Panc1 (cell line): ENCODE measurements around the gene STRA6. TPM values are rescaled to one million over a fixed set of nuclear protein-coding genes. Genes with fewer than 3 reads are reported as not detected.

Experiments used
- ATAC-seq: fragments of 200-7000 bp; cut with Tn5 transposase; 2 replicates; pipeline ENCODE4 v1.9.1; 2020; ENCODE audit warnings: mild to moderate bottlenecking, moderate library complexity
- BruUV-seq: library from RNA; stranded (reverse); fragments of 400-500 nt; replicated peaks from 2 replicates; lab custom pipeline; 2021; lab: Mats Ljungman, UMichigan
- CTCF ChIA-PET: fragments of 300-600 bp; sonication (Branson Sonifier 250); formaldehyde crosslinking; loops from one replicate; lab custom pipeline; 2022; ENCODE audit warnings: antibody characterized with exemption; lab: Charles Lee
- POLR2A ChIA-PET: fragments of 300-600 bp; sonication (Branson Sonifier 250); formaldehyde crosslinking; loops from one replicate; lab custom pipeline; 2022; ENCODE audit warnings: antibody characterized with exemption; lab: Charles Lee
- DNase-seq: peaks from one replicate; pipeline ENCODE4 v3.0.0-alpha.2; 2010; ENCODE audit warnings: low read depth, low spot score
- H3K27ac ChIP-seq: 2 replicates; pipeline ENCODE4 v1.5.1; 2011; ENCODE audit warnings: mild to moderate bottlenecking, low read length, inconsistent platforms
- H3K27me3 ChIP-seq: fragments of 200-500 bp; sonication (Bioruptor generic); 2 replicates; pipeline ENCODE4 v1.6.0; 2014; ENCODE audit warnings: low read length, inconsistent platforms; ENCODE audit not compliant: control insufficient read depth, insufficient read depth
- H3K36me3 ChIP-seq: fragments of 200-500 bp; sonication (Bioruptor generic); 2 replicates; pipeline ENCODE4 v1.5.1; 2014; ENCODE audit warnings: inconsistent platforms, mild to moderate bottlenecking, low read length, moderate library complexity; ENCODE audit not compliant: control insufficient read depth, insufficient read depth
- H3K4me1 ChIP-seq: 2 replicates; pipeline ENCODE4 v1.5.1; 2011; ENCODE audit warnings: inconsistent platforms, mild to moderate bottlenecking, low read length, moderate library complexity; ENCODE audit not compliant: control insufficient read depth, insufficient read depth
- H3K4me3 ChIP-seq, 2 experiments: 2 replicates each; pipeline ENCODE4 v1.5.1; 2011 to 2012; ENCODE audit warnings: low read depth in 2 of 2, low read length in 2 of 2, mild to moderate bottlenecking in 2 of 2, inconsistent platforms in 1 of 2, moderate library complexity in 1 of 2
- H3K9me3 ChIP-seq: fragments of 200-500 bp; sonication (Bioruptor generic); 2 replicates; pipeline ENCODE4 v1.5.1; 2014; ENCODE audit warnings: low read depth, mild to moderate bottlenecking, inconsistent platforms, low read length, moderate library complexity; ENCODE audit not compliant: control insufficient read depth, insufficient read depth
- POLR2AphosphoS5 ChIP-seq: IDR thresholded peaks from 2 replicates; pipeline ENCODE4 v1.6.1; 2012; ENCODE audit warnings: mild to moderate bottlenecking, low read depth, low read length, moderate library complexity
- SIN3A ChIP-seq: IDR thresholded peaks from 2 replicates; pipeline ENCODE4 v1.6.1; 2012; ENCODE audit warnings: low read depth, mild to moderate bottlenecking, low read length, moderate library complexity, borderline replicate concordance; ENCODE audit not compliant: insufficient read depth
- TCF7L2 ChIP-seq: IDR thresholded peaks from 2 replicates; pipeline ENCODE4 v1.6.1; 2011; ENCODE audit warnings: mild to moderate bottlenecking, low read depth, low read length, inconsistent platforms
- in situ Hi-C: cut with HindIII; loops from 2 replicates; pipeline ENCODE4 v1.10.0; 2016; ENCODE audit warnings: low sequenced_read_pairs, low pct_unique_long_range_greater_than_20kb
- intact Hi-C: fragments of 100-400 bp; cut with micrococcal nuclease; formaldehyde crosslinking; loops from one replicate; pipeline ENCODE4 v1.10.0; 2022; ENCODE audit not compliant: unreplicated experiment
- total RNA-seq: library from RNA; stranded (reverse); gene quantifications from one replicate; pipeline ENCODE4 v1.2.1, GENCODE V29; 2021; ENCODE audit not compliant: unreplicated experiment
- TF ChIP-seq, protein P1 (sequence below): fragments of 450-650 bp; IDR thresholded peaks from 2 replicates; pipeline ENCODE4 v1.5.1; 2017; ENCODE audit warnings: mild to moderate bottlenecking
- TF ChIP-seq, protein P2 (sequence below), 2 experiments: IDR thresholded peaks; 2 replicates each; pipeline ENCODE4 v1.6.1; 2011 to 2012; ENCODE audit warnings: low read depth in 2 of 2, control low read depth in 1 of 2, low read length in 1 of 2, mild to moderate bottlenecking in 1 of 2, moderate library complexity in 1 of 2; ENCODE audit not compliant: insufficient read depth in 1 of 2

Gene STRA6
- total RNA-seq, 1 experiment from 2014 or later: 1.1 TPM

DNA sequence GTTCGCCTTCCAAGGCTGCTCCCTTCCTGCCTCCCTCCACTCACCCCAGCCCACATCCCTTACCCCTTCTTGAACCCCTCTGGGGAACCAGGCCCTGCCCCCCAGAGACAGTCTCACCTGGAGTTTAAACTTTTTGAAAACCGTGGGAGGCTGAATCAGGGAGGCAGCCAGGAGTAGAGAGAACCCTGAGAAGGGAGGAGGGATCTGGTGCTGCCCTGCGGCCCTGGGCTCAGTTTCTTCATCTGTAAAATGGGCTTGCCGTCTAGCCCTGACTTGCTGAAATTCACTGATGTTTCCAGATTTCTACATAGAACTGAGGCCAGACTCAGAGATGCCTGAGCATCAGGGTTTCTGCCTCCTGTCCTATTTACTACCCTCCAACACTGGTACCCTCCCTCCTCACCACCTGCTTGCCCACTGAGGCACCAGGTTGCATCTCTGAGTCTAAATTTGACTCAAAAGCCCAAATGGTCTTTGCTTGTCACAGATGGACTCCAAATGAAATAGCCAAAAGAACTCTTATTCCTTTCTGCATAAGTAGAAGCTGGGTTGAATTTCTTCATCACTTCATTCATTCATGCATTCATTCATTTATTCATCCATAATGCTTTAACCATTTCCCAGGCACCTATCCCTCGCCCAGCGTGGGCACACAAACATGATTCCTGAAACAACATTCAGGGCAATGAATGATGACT, 11.9 kb upstream of the STRA6 start:
- Histone ChIP-seq H3K4me3 (no peak overlapping the region), H3K27ac (no peak overlapping the region), H3K4me1 (no peaks in the 10 kb centered on the region), H3K9me3 (no peaks in the 10 kb centered on the region), H3K27me3 (no peaks in the 10 kb centered on the region), H3K36me3 (no peaks in the 10 kb centered on the region)
- no TSS peak for BruUV-seq
- ATAC-seq (no peak), DNase-seq (no peak)
- in situ Hi-C loops (no loop called here), intact Hi-C loops (no loop called here)
- TF ChIP-seq, protein P1, sequence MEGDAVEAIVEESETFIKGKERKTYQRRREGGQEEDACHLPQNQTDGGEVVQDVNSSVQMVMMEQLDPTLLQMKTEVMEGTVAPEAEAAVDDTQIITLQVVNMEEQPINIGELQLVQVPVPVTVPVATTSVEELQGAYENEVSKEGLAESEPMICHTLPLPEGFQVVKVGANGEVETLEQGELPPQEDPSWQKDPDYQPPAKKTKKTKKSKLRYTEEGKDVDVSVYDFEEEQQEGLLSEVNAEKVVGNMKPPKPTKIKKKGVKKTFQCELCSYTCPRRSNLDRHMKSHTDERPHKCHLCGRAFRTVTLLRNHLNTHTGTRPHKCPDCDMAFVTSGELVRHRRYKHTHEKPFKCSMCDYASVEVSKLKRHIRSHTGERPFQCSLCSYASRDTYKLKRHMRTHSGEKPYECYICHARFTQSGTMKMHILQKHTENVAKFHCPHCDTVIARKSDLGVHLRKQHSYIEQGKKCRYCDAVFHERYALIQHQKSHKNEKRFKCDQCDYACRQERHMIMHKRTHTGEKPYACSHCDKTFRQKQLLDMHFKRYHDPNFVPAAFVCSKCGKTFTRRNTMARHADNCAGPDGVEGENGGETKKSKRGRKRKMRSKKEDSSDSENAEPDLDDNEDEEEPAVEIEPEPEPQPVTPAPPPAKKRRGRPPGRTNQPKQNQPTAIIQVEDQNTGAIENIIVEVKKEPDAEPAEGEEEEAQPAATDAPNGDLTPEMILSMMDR: no peak
- TF ChIP-seq POLR2AphosphoS5: no peak
- TF ChIP-seq, protein P2, sequence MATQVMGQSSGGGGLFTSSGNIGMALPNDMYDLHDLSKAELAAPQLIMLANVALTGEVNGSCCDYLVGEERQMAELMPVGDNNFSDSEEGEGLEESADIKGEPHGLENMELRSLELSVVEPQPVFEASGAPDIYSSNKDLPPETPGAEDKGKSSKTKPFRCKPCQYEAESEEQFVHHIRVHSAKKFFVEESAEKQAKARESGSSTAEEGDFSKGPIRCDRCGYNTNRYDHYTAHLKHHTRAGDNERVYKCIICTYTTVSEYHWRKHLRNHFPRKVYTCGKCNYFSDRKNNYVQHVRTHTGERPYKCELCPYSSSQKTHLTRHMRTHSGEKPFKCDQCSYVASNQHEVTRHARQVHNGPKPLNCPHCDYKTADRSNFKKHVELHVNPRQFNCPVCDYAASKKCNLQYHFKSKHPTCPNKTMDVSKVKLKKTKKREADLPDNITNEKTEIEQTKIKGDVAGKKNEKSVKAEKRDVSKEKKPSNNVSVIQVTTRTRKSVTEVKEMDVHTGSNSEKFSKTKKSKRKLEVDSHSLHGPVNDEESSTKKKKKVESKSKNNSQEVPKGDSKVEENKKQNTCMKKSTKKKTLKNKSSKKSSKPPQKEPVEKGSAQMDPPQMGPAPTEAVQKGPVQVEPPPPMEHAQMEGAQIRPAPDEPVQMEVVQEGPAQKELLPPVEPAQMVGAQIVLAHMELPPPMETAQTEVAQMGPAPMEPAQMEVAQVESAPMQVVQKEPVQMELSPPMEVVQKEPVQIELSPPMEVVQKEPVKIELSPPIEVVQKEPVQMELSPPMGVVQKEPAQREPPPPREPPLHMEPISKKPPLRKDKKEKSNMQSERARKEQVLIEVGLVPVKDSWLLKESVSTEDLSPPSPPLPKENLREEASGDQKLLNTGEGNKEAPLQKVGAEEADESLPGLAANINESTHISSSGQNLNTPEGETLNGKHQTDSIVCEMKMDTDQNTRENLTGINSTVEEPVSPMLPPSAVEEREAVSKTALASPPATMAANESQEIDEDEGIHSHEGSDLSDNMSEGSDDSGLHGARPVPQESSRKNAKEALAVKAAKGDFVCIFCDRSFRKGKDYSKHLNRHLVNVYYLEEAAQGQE (IDR thresholded peaks at IDR 0.05; ENCODE audit: insufficient read depth in 1 of 2, low read depth in 2 of 2, low read length in 1 of 2): no peak
- CTCF ChIA-PET: no interaction called here
- POLR2A ChIA-PET: interaction anchor here (0.7 kb wide), 1 partner anchor 12 kb away, joined by 7 read pairs; no protein-coding TSS in a partner anchor

DNA sequence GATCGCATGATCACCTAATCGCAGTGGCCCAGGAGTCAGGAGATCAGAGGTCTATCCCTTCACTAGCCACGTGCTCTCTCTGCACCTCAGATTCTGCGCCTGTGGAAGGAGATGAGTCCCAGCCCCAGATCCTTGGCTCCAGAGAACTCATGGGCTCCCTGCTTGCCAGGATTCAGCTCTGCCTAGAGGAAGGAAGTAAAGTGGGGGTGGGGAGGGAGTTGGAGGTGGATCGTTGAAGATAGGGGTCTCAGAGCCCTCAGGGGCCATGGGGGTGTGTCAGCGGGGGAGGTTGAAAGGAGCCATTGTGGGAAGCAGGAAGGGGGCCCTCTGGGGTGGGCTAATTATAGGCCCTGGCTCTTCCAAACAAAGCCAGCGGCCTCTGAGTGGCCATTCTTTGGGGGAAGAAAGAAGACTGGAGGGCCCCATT, 11.3 kb upstream of the STRA6 start:
- Histone ChIP-seq H3K27me3 (no peaks in the 10 kb centered on the region), H3K4me1 (peaks cover 4% of the 10 kb centered on the region; the same call in 1 of the 2 replicates), H3K9me3 (no peaks in the 10 kb centered on the region), H3K27ac (no peak overlapping the region), H3K4me3 (no peak overlapping the region), H3K36me3 (no peaks in the 10 kb centered on the region)
- intact Hi-C loops: no loop called here
- TF ChIP-seq POLR2AphosphoS5: no peak
- TF ChIP-seq SIN3A: no peak
- TF ChIP-seq, protein P1: no peak
- TF ChIP-seq, protein P2 (IDR thresholded peaks at IDR 0.05; ENCODE audit: insufficient read depth in 1 of 2, low read depth in 2 of 2, low read length in 1 of 2): no peak
- TF ChIP-seq TCF7L2: no peak
- in situ Hi-C loops: no loop called here
- ATAC-seq: no peak
- no TSS peak for BruUV-seq
- ChIA-PET POLR2A (interaction anchor here (0.7 kb wide), 1 partner anchor 13 kb away, joined by 7 read pairs; no protein-coding TSS in a partner anchor), CTCF (no interaction called here)
- DNase-seq: no peak
